ENCODE data around the gene CFLAR. TPM values are rescaled to one million over a fixed set of nuclear protein-coding genes. Genes with fewer than 3 reads are reported as not detected.

CFLAR gene
- total and polyA plus RNA-seq, 2 of the 4 experiments (the other 2 are of a cell fraction) = 29.2 to 59.9 TPM

- Histone ChIP-seq H2AFZ (replicated peaks; ENCODE audit: low read length, poor library complexity) (no peak overlapping the region), H3K4me3 (ENCODE audit: insufficient read depth, low read depth, low read length) (no peak overlapping the region), H3K56ac (ENCODE audit: extremely low read depth, insufficient read depth, low read length) (no peak overlapping the region), H3K4me1 (ENCODE audit: control insufficient read depth, insufficient read depth, low read length) (peaks cover 7% of the 10 kb centered on the region), H3K79me1 (ENCODE audit: low read depth in 1 of 2, low read length in 2 of 2) (peaks cover 17 to 39% of the 10 kb centered on the region in 2 experiments), H2BK15ac (ENCODE audit: low read depth, low read length) (no peak overlapping the region), H3K27me3 (ENCODE audit: control insufficient read depth, insufficient read depth, low read length) (no peaks in the 10 kb centered on the region), H4K8ac (ENCODE audit: low read depth in 2 of 2, low read length in 2 of 2) (no peak overlapping the region), H3K27ac (ENCODE audit: insufficient read depth, low read length) (no peak overlapping the region), H2AK9ac (replicated peaks; ENCODE audit: low read depth, low read length, poor library complexity) (no peak overlapping the region), H3K23ac (ENCODE audit: low read depth, low read length) (no peak overlapping the region), H3K9me3 (ENCODE audit: control insufficient read depth, insufficient read depth, low read length) (no peaks in the 10 kb centered on the region), H3K9me1 (ENCODE audit: insufficient read depth, low read length) (peaks cover 6% of the 10 kb centered on the region; the same call in 1 of the 2 replicates), H3K18ac (ENCODE audit: low read depth, low read length) (no peak overlapping the region), H3K9ac (ENCODE audit: low read depth, low read length) (no peak overlapping the region), H2BK20ac (ENCODE audit: low read depth, low read length) (no peak overlapping the region), H3K4ac (ENCODE audit: low read depth, low read length) (no peak overlapping the region), H3K14ac (replicated peaks; ENCODE audit: low read depth, low read length) (no peak overlapping the region), H2AK5ac (ENCODE audit: low read depth, low read length) (no peak overlapping the region), H2BK5ac (ENCODE audit: low read depth, low read length, poor library complexity, severe bottlenecking) (no peak overlapping the region), H3K4me2 (ENCODE audit: low read depth, low read length) (no peak overlapping the region), H4K20me1 (ENCODE audit: insufficient read depth, low read length) (no peaks in the 10 kb centered on the region), H4K91ac (ENCODE audit: insufficient read depth, low read depth, low read length) (no peak overlapping the region), H2BK120ac (ENCODE audit: low read depth, low read length) (no peak overlapping the region), H4K5ac (ENCODE audit: low read depth, low read length) (no peak overlapping the region), H3K36me3 (ENCODE audit: control insufficient read depth, insufficient read depth, low read length) (peaks cover 36% of the 10 kb centered on the region)
- intact Hi-C loops (cut with micrococcal nuclease) (no loop called here), in situ Hi-C loops (cut with MboI; ENCODE audit: low sequenced_read_pairs) (no loop called here), dilution Hi-C loops (cut with HindIII; ENCODE audit: low sequenced_read_pairs, unreplicated experiment) (no loop called here)
- ChIA-PET POLR2A (ENCODE audit: unreplicated experiment) (no interaction called here), CTCF (no interaction called here)
- WGBS, 2 experiments (ENCODE audit: extremely low coverage in 2 of 2, insufficient read length in 1 of 2) = no CpG with 5 or more reads among the region's 1 CpG
- DNase-seq = no peak
- no peak for TF ChIP-seq RCOR1 (IDR thresholded peaks at IDR 0.05; ENCODE audit: insufficient replicate concordance, low read length)
- TF ChIP-seq CTCF (conservative IDR thresholded peaks at IDR 0.05; ENCODE audit: low read depth, low read length) = no peak
- no peak for TF ChIP-seq MAZ (IDR thresholded peaks at IDR 0.05; ENCODE audit: borderline replicate concordance, low read depth, low read length)
- no peak for TF ChIP-seq MXI1 (IDR thresholded peaks at IDR 0.05; ENCODE audit: borderline replicate concordance, low read depth, low read length)
- TF ChIP-seq MAFK (IDR thresholded peaks at IDR 0.05; ENCODE audit: low read depth, low read length) = no peak
- TF ChIP-seq POLR2A (IDR thresholded peaks at IDR 0.05; ENCODE audit: low read depth, low read length) = no peak
- no peak for TF ChIP-seq ELK1 (IDR thresholded peaks at IDR 0.05; ENCODE audit: borderline replicate concordance, low read depth, low read length)
- no peak for TF ChIP-seq NFE2L2 (IDR thresholded peaks at IDR 0.05; ENCODE audit: low read depth, low read length)
- no peak for TF ChIP-seq SMC3 (IDR thresholded peaks at IDR 0.05; ENCODE audit: low read depth, low read length)
- TF ChIP-seq CEBPB (IDR thresholded peaks at IDR 0.05; ENCODE audit: low read depth, low read length) = no peak
- no peak for TF ChIP-seq FOS (IDR thresholded peaks at IDR 0.05; ENCODE audit: low read depth, low read length)
- no peak for TF ChIP-seq CHD1 (IDR thresholded peaks at IDR 0.05; ENCODE audit: low read depth, low read length)
- TF ChIP-seq BHLHE40 (IDR thresholded peaks at IDR 0.05; ENCODE audit: low read depth, low read length) = no peak
- TF ChIP-seq RAD21 (IDR thresholded peaks at IDR 0.05; ENCODE audit: low read length) = no peak
- no peak for TF ChIP-seq RFX5 (IDR thresholded peaks at IDR 0.05; ENCODE audit: low read depth, low read length)
- ATAC-seq (ENCODE audit: low read depth) = no peak
- no TSS peak for BruUV-seq (replicated peaks)
Measured at GRCh38 chr2:201156640-201157039, 40.7 kb downstream of the CFLAR start.

Measured in IMR-90 (cell line).